Dermis blood vessel endothelial cell (primary cell): ENCODE results near the gene MYEOV. TPM values are rescaled to one million over a fixed set of nuclear protein-coding genes. Genes with fewer than 3 reads are reported as not detected.

Experiments
- DNase-seq: peaks from one replicate; pipeline ENCODE4 v3.0.0; 2010
- total RNA-seq: library from RNA; depleted of rRNA; stranded (reverse); fragments of >200 nt; gene quantifications from 2 replicates; pipeline ENCODE4 v1.2.3, GENCODE V29; 2014

MYEOV gene
- total RNA-seq, 1 donor from 2014 or later = not detected

- no peak for DNase-seq
These were observed 27.9 kb upstream of the MYEOV start for GRCh38 chr11:69265911-69266510.

- DNase-seq = peak; percentile 43
These were observed 26.6 kb upstream of the MYEOV start for GRCh38 chr11:69267395-69267805.

- no peak for DNase-seq
These were observed 25.0 kb upstream of the MYEOV start for GRCh38 chr11:69268911-69269310.

- DNase-seq = no peak
These were observed 24.6 kb upstream of the MYEOV start for GRCh38 chr11:69269388-69269787.

GRCh38 chr11:69269926-69270697 lies 23.8 kb upstream of the MYEOV start:
- no peak for DNase-seq

GRCh38 chr11:69270941-69271340 lies 23.0 kb upstream of the MYEOV start:
- DNase-seq = no peak

GRCh38 chr11:69272055-69272454 lies 21.9 kb upstream of the MYEOV start:
- no peak for DNase-seq

GRCh38 chr11:69272831-69273485 lies 21.0 kb upstream of the MYEOV start:
- DNase-seq = no peak

GRCh38 chr11:69273571-69273970 lies 20.4 kb upstream of the MYEOV start:
- DNase-seq = no peak

- DNase-seq = no peak
These were observed 19.4 kb upstream of the MYEOV start for GRCh38 chr11:69274531-69275016.

- DNase-seq = no peak
These were observed 18.8 kb upstream of the MYEOV start for GRCh38 chr11:69275178-69275577.

- DNase-seq = no peak
These were observed 17.8 kb upstream of the MYEOV start for GRCh38 chr11:69276165-69276564.

- no peak for DNase-seq
These were observed 16.7 kb upstream of the MYEOV start for GRCh38 chr11:69277074-69277809.

GRCh38 chr11:69278091-69278867 lies 15.7 kb upstream of the MYEOV start:
- DNase-seq = no peak

GRCh38 chr11:69280451-69280850 lies 13.5 kb upstream of the MYEOV start:
- DNase-seq = no peak

- DNase-seq = no peak
These were observed 13.0 kb upstream of the MYEOV start for GRCh38 chr11:69280994-69281393.

GRCh38 chr11:69283446-69283845 lies 10.5 kb upstream of the MYEOV start:
- DNase-seq = no peak

- no peak for DNase-seq
These were observed 9.9 kb upstream of the MYEOV start for GRCh38 chr11:69284081-69284511.

- DNase-seq = no peak
These were observed 8.9 kb upstream of the MYEOV start for GRCh38 chr11:69285091-69285490.

- no peak for DNase-seq
These were observed 8.2 kb upstream of the MYEOV start for GRCh38 chr11:69285766-69286165.

- no peak for DNase-seq
These were observed 7.3 kb upstream of the MYEOV start for GRCh38 chr11:69286374-69287371.
